OCI-LY3 (cell line): ENCODE data around the gene SMCO2.

Experiments used
- CTCF ChIP-seq: fragments of 200-600, 300-600 bp; sonication (generic); IDR thresholded peaks from 2 replicates; pipeline ENCODE4 v1.5.1; 2014; ENCODE audit warnings: antibody characterized with exemption, low read length, low read depth
- EZH2phosphoT487 ChIP-seq: fragments of 200-600 bp; shearing (Covaris generic); IDR thresholded peaks from 2 replicates; pipeline ENCODE4 v1.6.1; 2018; ENCODE audit warnings: antibody characterized with exemption, mixed run types, low read depth

DNA sequence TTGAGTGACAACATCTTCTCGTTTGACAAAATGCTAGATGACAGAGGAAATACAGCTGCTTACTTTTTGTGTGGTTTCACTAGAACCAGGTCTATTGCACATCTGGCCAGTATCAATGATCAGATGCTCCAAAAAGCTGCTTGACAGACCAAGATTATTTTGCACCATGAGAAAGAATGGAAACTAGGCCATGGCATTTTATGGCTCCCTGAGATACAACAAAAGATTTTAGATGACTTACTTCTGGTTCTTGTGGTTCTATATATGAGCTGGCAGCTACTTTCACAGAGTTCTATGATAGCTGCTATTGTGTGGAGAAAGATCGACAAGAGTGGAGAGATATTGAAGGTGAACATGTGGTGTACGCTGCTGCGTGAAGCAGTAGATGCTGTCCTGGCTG is 51.6 kb downstream of the SMCO2 start:
- TF ChIP-seq CTCF = no peak
- TF ChIP-seq EZH2phosphoT487 = no peak
